Activated CD8-positive, alpha-beta T cell treated with anti-CD3 and anti-CD28 coated beads for 36 hours (primary cell): Measurements from ENCODE around the gene CSF1R. TPM values are rescaled to one million over a fixed set of nuclear protein-coding genes. Genes with fewer than 3 reads are reported as not detected.

Source experiments
- ATAC-seq: fragments of 200-7000 bp; cut with Tn5 transposase; one replicate; pipeline ENCODE4 v1.10.0; 2021; ENCODE audit warnings: mild to moderate bottlenecking, moderate library complexity
- CTCF ChIA-PET: fragments of 350-600 bp; sonication (Branson Sonifier 250); formaldehyde crosslinking; loops from one replicate; lab custom pipeline; 2021; ENCODE audit warnings: antibody characterized with exemption; lab: Charles Lee
- POLR2A ChIA-PET: fragments of 350-600 bp; sonication (Branson Sonifier 250); formaldehyde crosslinking; loops from one replicate; lab custom pipeline; 2021; ENCODE audit warnings: antibody characterized with exemption; lab: Charles Lee
- DNase-seq: peaks from one replicate; pipeline ENCODE4 v3.0.0-alpha.2; 2020
- H3K27ac Mint-ChIP-seq: one replicate; pipeline ENCODE4 v1.8.0; 2021; ENCODE audit warnings: mild to moderate bottlenecking, mixed read lengths
- H3K27me3 Mint-ChIP-seq: one replicate; pipeline ENCODE4 v1.8.0; 2021; ENCODE audit warnings: mixed read lengths
- H3K36me3 Mint-ChIP-seq: one replicate; pipeline ENCODE4 v1.8.0; 2021; ENCODE audit warnings: low read depth, mixed read lengths
- H3K4me1 Mint-ChIP-seq: one replicate; pipeline ENCODE4 v1.8.0; 2021; ENCODE audit warnings: low read depth, mixed read lengths
- H3K4me3 Mint-ChIP-seq: one replicate; pipeline ENCODE4 v1.8.0; 2021; ENCODE audit warnings: mild to moderate bottlenecking, moderate library complexity, mixed read lengths
- H3K9me3 Mint-ChIP-seq: one replicate; pipeline ENCODE4 v1.8.0; 2021; ENCODE audit warnings: mixed read lengths
- intact Hi-C: fragments of 100-400 bp; cut with micrococcal nuclease; formaldehyde crosslinking; loops from one replicate; pipeline ENCODE4 v1.10.0; 2022
- total RNA-seq, 2 experiments: library from RNA; stranded (reverse); gene quantifications; one replicate each; pipeline ENCODE4 v1.2.3, GENCODE V29; 2021
- TF ChIP-seq, protein P1 (sequence below): fragments of 200-600 bp; IDR thresholded peaks from one replicate; pipeline ENCODE4 v1.8.0; 2022; ENCODE audit warnings: antibody characterized with exemption, mild to moderate bottlenecking

The CSF1R gene
- total RNA-seq, 2 experiments from 2014 or later = not detected

GRCh38 chr5:150046031-150046430 lies 40.3 kb downstream of the CSF1R start:
- Mint-ChIP-seq H3K9me3 (no peaks in the 10 kb centered on the region), H3K4me3 (no peak overlapping the region), H3K4me1 (peaks cover 20% of the 10 kb centered on the region), H3K36me3 (peaks cover 58% of the 10 kb centered on the region), H3K27me3 (no peaks in the 10 kb centered on the region), H3K27ac (no peak overlapping the region)
- CTCF ChIA-PET = interaction anchor here (0.6 to 1.1 kb wide), 2 partner anchors 9 to 42 kb away, joined by 3 to 4 read pairs; no protein-coding TSS in a partner anchor
- POLR2A ChIA-PET = no interaction called here
- intact Hi-C loops = no loop called here
- TF ChIP-seq, protein P1, sequence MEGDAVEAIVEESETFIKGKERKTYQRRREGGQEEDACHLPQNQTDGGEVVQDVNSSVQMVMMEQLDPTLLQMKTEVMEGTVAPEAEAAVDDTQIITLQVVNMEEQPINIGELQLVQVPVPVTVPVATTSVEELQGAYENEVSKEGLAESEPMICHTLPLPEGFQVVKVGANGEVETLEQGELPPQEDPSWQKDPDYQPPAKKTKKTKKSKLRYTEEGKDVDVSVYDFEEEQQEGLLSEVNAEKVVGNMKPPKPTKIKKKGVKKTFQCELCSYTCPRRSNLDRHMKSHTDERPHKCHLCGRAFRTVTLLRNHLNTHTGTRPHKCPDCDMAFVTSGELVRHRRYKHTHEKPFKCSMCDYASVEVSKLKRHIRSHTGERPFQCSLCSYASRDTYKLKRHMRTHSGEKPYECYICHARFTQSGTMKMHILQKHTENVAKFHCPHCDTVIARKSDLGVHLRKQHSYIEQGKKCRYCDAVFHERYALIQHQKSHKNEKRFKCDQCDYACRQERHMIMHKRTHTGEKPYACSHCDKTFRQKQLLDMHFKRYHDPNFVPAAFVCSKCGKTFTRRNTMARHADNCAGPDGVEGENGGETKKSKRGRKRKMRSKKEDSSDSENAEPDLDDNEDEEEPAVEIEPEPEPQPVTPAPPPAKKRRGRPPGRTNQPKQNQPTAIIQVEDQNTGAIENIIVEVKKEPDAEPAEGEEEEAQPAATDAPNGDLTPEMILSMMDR = no peak
- ATAC-seq = no peak
- DNase-seq = no peak

DNA sequence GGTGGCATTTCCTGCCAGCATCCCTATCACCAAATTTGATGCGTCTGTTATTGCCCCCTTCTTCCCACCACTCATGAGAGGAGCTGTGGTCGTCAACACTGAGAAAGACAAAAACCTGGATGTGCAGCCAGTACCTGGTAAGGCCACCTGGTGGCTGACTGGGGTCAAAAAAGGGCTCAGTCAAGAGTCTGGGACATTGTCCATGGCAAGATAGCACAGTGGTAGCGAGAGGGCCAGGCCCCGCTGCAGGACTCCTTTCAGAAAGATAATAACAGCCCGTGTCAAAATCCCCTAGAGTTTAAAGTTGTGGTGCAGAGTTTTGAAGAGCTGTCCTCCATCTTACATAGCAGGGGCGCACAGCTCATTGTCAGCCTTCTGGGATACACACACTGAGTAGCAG lies 40.8 kb downstream of the CSF1R start:
- TF ChIP-seq, protein P1 = no peak
- ChIA-PET POLR2A (no interaction called here), CTCF (interaction anchor here (1.1 kb wide), 1 partner anchor 9 kb away, joined by 4 read pairs; no protein-coding TSS in a partner anchor)
- DNase-seq (no peak), ATAC-seq (no peak)
- peaks cover 58% of the 10 kb centered on the region for H3K36me3 Mint-ChIP-seq
- peaks cover 20% of the 10 kb centered on the region for H3K4me1 Mint-ChIP-seq
- H3K9me3 Mint-ChIP-seq = no peaks in the 10 kb centered on the region
- H3K27me3 Mint-ChIP-seq = no peaks in the 10 kb centered on the region
- no peak overlapping the region for H3K4me3 Mint-ChIP-seq
- intact Hi-C loops = no loop called here
- H3K27ac Mint-ChIP-seq = no peak overlapping the region

DNA sequence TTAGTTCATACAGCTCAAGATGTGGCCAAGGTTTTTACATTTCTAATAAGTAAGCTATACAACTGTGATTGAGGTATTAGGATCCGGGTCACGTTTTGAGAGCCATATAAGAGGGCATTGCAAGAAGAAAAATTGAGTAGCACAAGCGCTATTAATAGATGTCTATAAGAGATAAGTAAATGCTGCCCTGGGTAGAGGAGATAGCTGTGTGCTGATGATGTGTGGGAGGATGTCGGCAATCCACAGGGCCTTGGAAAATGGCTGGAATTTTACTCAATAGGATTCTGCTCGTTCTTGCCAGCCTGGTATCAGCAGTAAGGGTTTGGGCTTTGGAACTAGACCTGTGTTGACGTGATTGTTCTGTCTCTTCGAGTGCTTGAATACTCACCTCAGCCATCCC lies 41.6 kb downstream of the CSF1R start:
- Mint-ChIP-seq H3K4me1 (peaks cover 20% of the 10 kb centered on the region), H3K36me3 (peaks cover 56% of the 10 kb centered on the region), H3K27ac (no peak overlapping the region), H3K9me3 (no peaks in the 10 kb centered on the region), H3K4me3 (no peak overlapping the region), H3K27me3 (no peaks in the 10 kb centered on the region)
- no peak for ATAC-seq
- intact Hi-C loops = no loop called here
- TF ChIP-seq, protein P1 = no peak
- CTCF ChIA-PET = no interaction called here
- POLR2A ChIA-PET = interaction anchor here (1.2 kb wide), 1 partner anchor 38 kb away, joined by 3 read pairs; no protein-coding TSS in a partner anchor
- DNase-seq = no peak

- POLR2A ChIA-PET = interaction anchor here (1.2 kb wide), 1 partner anchor 37 kb away, joined by 3 read pairs; no protein-coding TSS in a partner anchor
- Mint-ChIP-seq H3K27me3 (no peaks in the 10 kb centered on the region), H3K36me3 (peaks cover 55% of the 10 kb centered on the region), H3K9me3 (no peaks in the 10 kb centered on the region), H3K4me1 (peaks cover 20% of the 10 kb centered on the region), H3K4me3 (no peak overlapping the region), H3K27ac (no peak overlapping the region)
- ATAC-seq (no peak), DNase-seq (no peak)
- intact Hi-C loops = no loop called here
- TF ChIP-seq, protein P1 = no peak
- CTCF ChIA-PET = no interaction called here
Observed at GRCh38 chr5:150044329-150044681, 42.0 kb downstream of the CSF1R start.

DNA sequence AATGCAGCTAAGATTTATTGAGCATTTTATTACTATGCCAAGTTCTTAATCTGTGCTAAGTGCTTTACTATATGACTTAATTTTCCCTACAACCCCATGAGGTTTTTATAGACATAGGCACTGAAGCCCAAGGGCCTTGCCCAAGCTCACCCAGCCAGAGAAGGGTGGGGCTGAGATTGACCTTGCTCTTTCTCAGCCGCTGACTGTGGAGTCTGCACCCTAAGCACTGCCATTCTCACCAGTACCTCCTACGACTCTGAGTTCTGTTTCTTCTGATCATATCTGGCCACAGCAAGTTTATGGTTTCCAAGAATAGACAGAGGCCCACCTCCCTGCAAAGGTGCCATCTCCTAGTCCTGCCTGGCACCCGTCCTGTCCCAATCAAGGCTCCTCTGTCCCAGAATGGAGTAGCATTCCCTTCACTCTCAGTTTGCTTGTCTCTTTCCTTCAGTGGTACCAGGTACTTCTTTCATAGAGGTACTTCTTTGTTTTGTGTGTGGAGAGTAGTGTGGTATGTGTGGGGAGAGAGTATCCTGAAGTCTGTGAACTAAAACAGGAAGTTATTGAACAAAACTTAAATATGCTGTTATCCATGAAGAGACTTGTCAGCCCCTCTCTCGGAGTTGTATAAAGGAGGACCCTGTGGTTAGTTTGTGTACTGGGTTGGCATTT lies 42.6 kb downstream of the CSF1R start:
- H3K27ac Mint-ChIP-seq = peak overlapping the region; percentile 44

More for the DNA sequence above, 42.6 kb downstream of the CSF1R start:
- Mint-ChIP-seq H3K36me3 (peaks cover 51% of the 10 kb centered on the region), H3K4me3 (no peak overlapping the region), H3K9me3 (no peaks in the 10 kb centered on the region), H3K27me3 (no peaks in the 10 kb centered on the region), H3K4me1 (peaks cover 20% of the 10 kb centered on the region)
- ChIA-PET CTCF (no interaction called here), POLR2A (interaction anchor here (1.2 kb wide), 1 partner anchor 37 kb away, joined by 3 read pairs; no protein-coding TSS in a partner anchor)
- TF ChIP-seq, protein P1 = no peak
- ATAC-seq (peak; percentile 51), DNase-seq (no peak)
- intact Hi-C loops = no loop called here
